ENCODE measurements around the gene GALR2. TPM values are rescaled to one million over a fixed set of nuclear protein-coding genes. Genes with fewer than 3 reads are reported as not detected.
A peak's percentile ranks its signal among the peaks of the same experiment; 100 is the strongest.

Gene GALR2
- polyA plus RNA-seq, 4 donors: 0.14 to 1.2 (median 0.38) TPM; not detected in 1

DNA sequence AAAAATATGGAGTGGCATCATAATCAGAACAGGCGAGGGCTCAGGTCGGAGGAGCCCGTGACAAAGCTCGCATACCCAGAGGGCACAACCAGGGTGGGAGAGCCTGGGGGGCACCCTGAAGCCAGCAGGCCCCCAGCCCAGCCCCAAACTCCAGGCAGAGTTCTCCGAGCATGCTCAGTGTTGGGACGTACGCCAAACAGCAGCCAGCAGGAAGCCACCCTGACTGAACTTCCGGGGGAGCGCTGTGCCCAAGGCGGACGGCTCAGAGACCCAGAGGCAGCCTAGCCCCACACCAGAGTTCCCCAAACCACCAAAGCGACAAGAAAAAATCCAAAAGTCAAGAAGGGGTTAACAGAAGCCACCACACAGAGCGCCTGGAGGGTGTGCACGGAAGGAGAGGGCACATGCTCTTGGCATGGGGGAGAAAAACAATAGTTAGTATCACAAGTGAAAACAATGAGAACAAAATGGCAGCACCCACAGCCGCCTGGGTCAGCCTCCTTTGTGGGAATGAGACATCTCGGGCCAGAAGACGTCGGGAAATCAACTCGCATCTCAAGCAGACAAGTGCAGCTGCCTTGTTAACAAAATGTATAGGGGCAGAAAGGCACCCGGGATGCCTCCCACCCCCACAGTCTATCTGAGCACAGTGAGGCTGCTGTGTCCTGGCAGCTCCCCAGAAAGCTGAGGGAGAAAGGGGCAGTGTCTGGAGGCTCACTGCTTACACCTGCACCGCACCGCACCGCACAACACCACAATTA, 17.1 kb downstream of the GALR2 start:
- no peak for DNase-seq (ENCODE audit: low read depth in 4 of 4, low spot score in 3 of 4)

DNA sequence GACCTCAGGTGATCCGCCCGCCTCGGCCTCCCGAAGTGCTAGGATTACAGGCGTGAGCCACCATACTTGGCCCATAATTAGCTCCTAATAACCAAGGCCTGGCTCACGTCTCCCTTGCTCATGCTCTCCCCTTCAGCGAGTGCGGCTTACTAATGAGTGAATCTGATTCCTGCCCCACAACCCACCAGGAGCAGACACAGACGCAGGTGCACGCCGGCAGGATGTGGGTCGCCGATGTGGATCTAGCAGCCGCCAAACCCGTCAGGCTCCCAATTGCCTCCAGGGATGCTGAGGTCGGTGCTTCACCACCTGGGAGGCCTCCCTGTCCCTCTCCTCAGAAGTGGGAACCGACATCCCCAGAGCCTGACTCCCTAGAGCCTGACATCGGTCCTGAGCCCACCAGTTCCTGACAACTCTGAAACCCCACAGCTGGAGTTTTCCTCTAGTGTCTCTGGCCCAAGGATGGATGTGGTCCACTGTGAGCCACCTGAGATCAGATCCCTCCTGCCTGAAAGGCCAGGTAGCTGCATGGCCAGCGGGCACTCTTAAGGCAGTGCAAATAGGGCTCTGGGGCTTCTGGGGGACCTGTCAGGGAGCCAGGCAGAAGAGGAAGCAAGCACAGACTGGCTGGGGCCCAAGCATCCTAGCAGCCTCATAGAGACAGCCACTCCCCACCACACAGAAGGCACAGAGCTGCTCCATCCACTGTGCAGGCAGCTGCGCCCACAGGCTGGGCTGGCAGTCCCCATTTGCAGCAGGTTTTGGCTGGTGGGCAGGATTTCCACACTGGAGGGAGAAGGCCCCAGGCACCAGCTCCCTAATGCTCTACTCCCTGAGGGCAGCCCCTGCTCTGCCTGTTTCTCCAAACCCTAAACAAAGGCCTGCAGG, 18.2 kb downstream of the GALR2 start:
- DNase-seq (ENCODE audit: low read depth in 4 of 4, low spot score in 3 of 4): no peak

DNA sequence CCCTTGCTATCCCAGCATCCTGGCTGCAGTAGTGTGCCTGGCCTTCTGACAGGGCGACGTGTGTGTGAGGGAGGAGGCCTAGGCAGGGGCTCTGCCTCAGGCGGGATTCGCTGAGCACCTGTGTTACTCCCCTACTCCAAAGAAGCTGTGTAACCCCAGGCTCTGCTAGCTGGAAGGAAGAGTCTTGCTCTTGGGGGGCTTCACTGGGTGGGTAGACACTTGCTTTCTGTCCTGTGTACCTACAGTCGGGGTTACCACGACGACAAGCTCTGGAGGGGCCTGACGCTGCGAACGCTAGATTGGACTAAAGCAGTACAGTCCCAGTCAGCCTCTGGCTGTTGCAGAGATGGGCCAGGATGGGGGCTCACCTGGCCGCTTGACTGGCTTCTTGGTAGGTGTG, 19.5 kb downstream of the GALR2 start:
- no peak for DNase-seq (ENCODE audit: low read depth in 4 of 4, low spot score in 3 of 4)

DNA sequence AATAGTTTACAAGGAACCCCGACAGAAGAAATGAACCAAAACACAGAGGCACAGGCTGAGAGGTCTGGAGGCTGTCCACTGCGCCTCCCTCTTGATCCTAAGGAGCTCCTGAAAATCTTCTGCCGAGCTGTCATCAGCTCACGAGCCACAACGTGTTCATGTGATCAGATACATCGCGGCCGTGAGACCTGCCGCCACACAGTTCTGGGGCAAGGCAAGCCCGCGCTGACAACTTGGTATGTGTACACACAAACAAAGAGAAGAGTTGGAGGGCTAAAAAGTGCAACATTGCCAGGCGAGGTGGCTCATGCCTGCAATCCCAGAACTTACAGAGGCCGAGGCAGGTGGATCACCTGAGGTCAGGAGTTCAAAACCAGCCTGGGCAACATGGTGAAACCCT, 21.4 kb downstream of the GALR2 start:
- DNase-seq (ENCODE audit: low read depth in 4 of 4, low spot score in 3 of 4): no peak

- no peak for DNase-seq (ENCODE audit: low read depth in 4 of 4, low spot score in 3 of 4)
Observed at GRCh38 chr17:76097716-76098295, 23.2 kb downstream of the GALR2 start.

DNA sequence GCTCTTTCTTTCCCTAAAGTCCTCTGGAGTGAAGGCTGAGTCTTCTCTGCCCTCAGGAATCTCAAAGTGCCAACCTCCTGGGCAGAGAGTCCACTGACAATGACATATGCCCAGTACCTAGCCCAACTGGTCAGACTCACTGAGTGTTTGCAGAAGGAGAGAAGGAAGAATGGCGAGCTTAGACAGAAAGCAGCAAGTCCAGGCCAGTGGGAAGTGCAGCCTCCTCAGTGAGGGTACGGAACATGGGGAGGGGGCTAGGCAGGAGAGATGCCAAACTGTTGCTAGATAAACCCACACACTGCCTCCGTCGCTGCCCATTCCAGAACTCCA, 28.3 kb downstream of the GALR2 start:
- DNase-seq (ENCODE audit: low read depth in 4 of 4, low spot score in 3 of 4): no peak

DNA sequence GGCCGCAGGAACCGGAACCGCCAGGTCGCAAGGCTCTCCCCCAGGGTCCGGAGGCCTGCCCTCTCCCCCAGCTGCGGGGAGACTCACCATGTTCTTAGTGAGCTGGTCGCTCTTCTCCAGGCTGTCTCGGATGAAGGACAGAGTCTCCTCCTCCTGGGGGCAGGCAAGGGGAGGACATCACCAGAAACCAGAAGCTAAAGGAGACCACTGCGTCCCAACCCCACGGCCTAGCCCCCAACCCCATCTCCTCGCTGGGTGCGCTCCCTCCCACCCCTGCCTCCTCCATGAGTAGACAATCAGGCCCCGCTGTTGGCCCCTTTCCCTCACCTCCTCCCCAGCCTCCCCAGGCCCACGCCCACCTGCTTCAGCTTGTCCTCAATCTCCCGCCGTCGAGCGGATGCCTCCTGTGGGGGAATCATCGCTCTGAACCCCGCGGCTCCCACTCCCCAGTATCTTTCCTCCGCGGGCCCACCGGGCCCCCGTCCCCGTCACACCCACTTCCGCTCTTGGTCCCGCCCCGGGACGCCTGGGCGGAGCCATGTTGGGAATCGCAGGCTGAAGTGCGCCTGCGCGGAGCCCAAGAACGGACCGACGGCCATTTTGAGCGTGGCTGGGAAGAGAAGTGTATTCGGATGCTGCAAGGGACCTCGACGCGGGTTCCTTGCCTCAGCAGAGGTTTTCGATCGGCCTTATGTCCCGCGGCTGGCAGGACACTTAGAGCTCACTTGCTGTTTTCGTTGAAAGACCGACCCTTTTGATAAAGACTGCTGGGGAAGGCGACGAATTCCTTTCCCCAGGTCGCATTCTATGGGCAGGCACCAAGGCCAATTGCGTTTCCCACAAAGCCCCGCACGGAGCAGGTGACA, 28.9 kb downstream of the GALR2 start, which contains the start of gene EXOC7:
Gene EXOC7, minus strand, starts transcription at position 514 of the 866 bp plus-strand sequence. Its CDS starts 95 bp downstream, at position 419.
- DNase-seq (ENCODE audit: low read depth in 4 of 4, low spot score in 3 of 4): peak; percentile 90 to 95 (median 91)

GRCh38 chr17:76104140-76104895, 29.7 kb downstream of the GALR2 start:
- DNase-seq (ENCODE audit: low read depth in 4 of 4, low spot score in 3 of 4): no peak

- no peak for DNase-seq (ENCODE audit: low read depth in 4 of 4, low spot score in 3 of 4)
Observed at GRCh38 chr17:76104896-76105231, 30.3 kb downstream of the GALR2 start.

DNA sequence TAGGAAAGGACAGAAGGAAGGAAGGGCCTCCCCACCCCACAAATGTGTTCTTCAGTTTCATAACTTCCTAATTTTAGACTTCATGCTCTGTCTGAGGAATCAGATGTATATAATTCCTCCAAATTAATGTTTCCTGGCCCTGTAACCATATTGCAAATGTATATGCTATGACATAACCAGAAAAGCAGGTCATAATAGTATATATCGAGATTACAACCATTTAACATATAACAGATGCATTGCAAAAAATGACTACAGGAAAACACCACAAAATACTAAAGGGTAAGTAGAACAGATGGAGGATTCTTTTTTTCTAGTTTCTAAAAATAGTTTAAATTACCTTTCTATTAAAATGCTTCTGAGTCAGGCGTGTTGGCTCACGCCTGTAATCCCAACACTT, 32.1 kb downstream of the GALR2 start:
- DNase-seq (ENCODE audit: low read depth in 4 of 4, low spot score in 3 of 4): no peak

DNA sequence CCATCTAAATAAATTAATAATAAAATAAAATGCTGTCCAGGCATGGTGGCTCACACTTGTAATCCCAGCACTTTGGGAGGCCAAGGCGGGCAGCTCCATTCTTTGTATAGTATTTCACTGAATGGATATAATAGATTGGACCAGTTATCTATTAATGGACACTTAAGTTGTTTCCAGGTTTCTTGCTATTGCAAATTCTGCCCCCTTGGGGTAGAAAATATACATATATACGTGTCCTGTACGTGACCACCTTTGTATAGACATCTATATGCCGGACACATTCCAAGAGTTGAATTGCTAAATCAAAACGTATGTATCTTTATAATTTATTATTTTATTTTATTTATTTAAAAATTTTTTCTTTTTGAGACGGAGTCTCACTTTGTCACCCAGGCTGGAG, 32.9 kb downstream of the GALR2 start:
- no peak for DNase-seq (ENCODE audit: low read depth in 4 of 4, low spot score in 3 of 4)

GRCh38 chr17:76111956-76112355, 37.4 kb downstream of the GALR2 start:
- DNase-seq (ENCODE audit: low read depth in 4 of 4, low spot score in 3 of 4): no peak

GRCh38 chr17:76115138-76115754, 40.7 kb downstream of the GALR2 start:
- no peak for DNase-seq (ENCODE audit: low read depth in 4 of 4, low spot score in 3 of 4)

DNA sequence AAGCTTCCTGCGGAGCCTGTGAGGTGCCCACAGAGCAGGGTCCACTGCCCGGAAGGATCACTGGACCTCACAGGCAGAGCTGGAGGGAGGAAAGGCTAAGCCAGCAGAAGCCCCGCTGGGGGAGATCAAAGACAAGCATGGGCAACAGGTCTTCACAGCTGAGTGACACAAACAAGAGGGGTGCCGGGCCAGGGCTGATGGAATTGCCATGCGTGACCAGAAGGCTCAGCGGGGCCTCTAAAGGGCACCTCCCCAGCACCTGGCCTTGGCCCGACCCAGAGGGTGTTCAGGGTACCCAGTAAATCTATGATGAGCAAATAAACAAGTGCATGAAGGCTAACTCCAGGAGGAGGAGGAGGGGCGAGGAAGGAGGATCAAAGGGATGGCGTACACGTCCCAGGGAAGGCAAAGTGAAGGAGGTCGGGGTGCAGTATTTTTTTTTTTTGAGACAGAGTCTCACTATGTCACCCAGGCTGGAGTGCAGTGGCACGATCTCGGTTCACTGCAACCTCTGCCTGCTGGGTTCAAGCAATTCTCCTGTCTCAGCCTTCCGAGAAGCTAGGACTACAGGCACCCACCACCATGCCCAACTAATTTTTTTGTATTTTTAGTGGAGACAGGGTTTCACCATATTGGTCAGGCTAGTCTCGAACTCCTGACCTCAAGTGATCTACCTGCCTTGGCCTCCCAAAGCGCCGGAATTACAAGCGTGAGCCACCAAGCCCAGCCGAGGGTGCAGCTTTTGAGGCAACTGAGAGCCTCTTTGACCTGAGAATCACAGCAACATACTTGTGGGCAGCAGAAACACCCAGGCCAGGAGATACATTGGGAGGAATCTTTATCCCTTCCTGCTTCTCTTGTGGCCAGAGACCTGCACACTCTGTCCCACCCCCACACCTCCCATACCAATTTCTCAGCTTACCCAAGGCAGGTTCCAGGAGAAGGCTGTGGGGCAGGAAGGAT, 45.1 kb downstream of the GALR2 start:
- DNase-seq (ENCODE audit: low read depth in 4 of 4, low spot score in 3 of 4): no peak

DNA sequence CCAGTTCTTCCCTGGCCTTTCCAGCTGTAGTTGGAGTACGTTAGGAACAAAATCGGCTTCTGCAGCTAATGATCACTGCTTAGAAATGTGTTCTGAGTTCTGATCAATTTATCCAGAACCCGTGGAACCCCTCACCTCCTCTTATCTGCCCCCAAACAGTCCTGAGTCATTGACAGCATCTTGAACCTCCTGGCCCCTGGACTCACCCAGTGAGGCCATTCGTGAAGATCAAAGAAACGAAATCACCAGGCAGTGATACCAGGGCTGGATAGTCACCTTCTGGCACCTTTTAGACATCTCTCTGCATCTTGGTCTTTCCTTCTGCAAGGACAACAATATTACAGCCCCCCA, 46.1 kb downstream of the GALR2 start:
- no peak for DNase-seq (ENCODE audit: low read depth in 4 of 4, low spot score in 3 of 4)

GRCh38 chr17:76121932-76122430, 47.4 kb downstream of the GALR2 start:
- no peak for DNase-seq (ENCODE audit: low read depth in 4 of 4, low spot score in 3 of 4)

DNA sequence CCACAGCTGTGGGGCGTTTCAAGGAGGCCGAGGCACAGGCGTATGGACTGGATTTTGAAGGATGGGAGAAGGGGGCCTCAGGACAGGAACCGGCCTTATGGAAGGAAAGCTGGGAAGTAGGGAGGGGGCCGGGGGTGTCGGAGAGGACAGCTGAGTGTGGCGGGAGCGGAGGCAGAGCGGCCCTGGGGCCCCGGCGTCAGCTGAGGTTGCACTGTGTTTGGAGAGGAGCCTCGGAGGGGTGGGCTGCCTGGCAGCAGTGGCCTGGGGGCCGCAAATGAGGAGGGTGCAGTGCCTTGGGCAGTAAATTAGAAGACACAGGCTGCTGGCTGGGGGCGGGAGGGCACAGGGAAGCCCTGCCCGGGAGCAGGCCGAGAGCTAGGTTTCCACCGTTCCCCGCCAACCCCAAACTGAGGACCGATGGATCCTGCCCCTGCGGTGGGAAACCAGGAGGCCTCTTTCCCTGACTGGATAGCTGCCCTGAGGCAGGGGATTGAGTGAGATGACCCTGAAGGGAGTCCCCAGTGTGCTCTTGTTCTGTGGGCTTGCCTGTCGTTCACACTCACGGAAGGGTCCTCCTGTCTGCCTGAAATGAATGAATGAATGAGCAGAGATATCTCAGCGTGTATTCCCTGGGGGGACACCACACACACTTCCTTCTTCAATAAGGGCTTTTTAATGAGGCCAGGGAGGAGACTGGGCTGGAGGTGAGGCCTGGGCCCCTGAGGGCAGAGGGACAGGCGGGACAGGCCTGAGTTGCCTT, 48.0 kb downstream of the GALR2 start:
- DNase-seq (ENCODE audit: low read depth in 4 of 4, low spot score in 3 of 4): no peak

DNA sequence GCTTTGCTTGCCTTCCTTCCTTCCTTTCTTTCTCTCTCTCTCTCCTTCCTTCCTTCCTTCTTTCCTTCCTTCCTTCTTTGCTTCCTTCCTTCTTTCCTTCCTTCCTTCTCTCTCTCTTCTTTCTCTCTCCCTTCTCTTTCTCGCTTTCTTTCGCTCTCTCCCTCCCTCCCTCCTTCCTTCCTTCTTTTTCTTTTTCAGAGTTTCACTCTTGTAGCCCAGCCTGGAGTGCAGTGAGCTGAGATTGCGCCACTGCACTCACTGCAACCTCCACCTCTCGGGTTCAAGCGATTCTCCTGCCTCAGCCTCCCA, 48.6 kb downstream of the GALR2 start:
- no peak for DNase-seq (ENCODE audit: low read depth in 4 of 4, low spot score in 3 of 4)
